Cardiac fibroblast (primary cell): ENCODE measurements around the gene MOGAT3.

Experiments used
- DNase-seq, 2 donors: peaks; one replicate each; pipeline versions ENCODE4 v3.0.0 to v3.0.0-alpha.2; 2010; ENCODE audit warnings: low read depth in 2 of 2
- H3K4me3 ChIP-seq, 2 donors: replicated peaks in 1 of 2; 1 replicate in 1 of 2; 2 replicates in 1 of 2; pipeline ENCODE4 v1.5.1; 2011; ENCODE audit warnings: low read depth in 2 of 2, low read length in 2 of 2, mild to moderate bottlenecking in 2 of 2, moderate library complexity in 1 of 2
- CTCF ChIP-seq: IDR thresholded peaks from one replicate; pipeline ENCODE4 v1.5.1; 2011; ENCODE audit warnings: low read depth, mild to moderate bottlenecking, low read length, inconsistent platforms

Gene MOGAT3

GRCh38 chr7:101173752-101174244 lies 27.0 kb downstream of the MOGAT3 start:
- H3K4me3 ChIP-seq = peak overlapping the region in 1 of 2 donors; percentile 4
- DNase-seq = peak; percentile 40 to 71
- no peak for TF ChIP-seq CTCF

GRCh38 chr7:101172854-101173751 lies 27.7 kb downstream of the MOGAT3 start:
- H3K4me3 ChIP-seq = peak overlapping the region in 1 of 2 donors; percentile 10
- DNase-seq = peak; percentile 72 to 78
- no peak for TF ChIP-seq CTCF

- TF ChIP-seq CTCF = no peak
- no peak for DNase-seq
- H3K4me3 ChIP-seq = no peak overlapping the region
Observed at GRCh38 chr7:101172005-101172853, 28.6 kb downstream of the MOGAT3 start.

GRCh38 chr7:101171442-101171837 lies 29.4 kb downstream of the MOGAT3 start:
- no peak for DNase-seq
- no peak overlapping the region for H3K4me3 ChIP-seq
- peak; percentile 19 for TF ChIP-seq CTCF

- TF ChIP-seq CTCF = no peak
- DNase-seq = no peak
- no peak overlapping the region for H3K4me3 ChIP-seq
Observed at GRCh38 chr7:101170617-101171441, 30.0 kb downstream of the MOGAT3 start.
